HG03159 (cell line): ENCODE measurements around the gene GPATCH3.
"Not testable (repeated sequence)": the region's sequence is repeated elsewhere in the genome, so short reads cannot be mapped to it uniquely, and the experiment has no call there.

ENCODE experiments used
- ATAC-seq: cut with Tn5 transposase; IDR thresholded peaks from one replicate; pipeline ENCODE4 v1.9.1; 2021; ENCODE audit warnings: mild to moderate bottlenecking, moderate library complexity; ENCODE audit not compliant: unreplicated experiment

GPATCH3 gene

GRCh38 chr1:26848941-26849774 lies 51.1 kb downstream of the GPATCH3 start:
- no peak for ATAC-seq

DNA sequence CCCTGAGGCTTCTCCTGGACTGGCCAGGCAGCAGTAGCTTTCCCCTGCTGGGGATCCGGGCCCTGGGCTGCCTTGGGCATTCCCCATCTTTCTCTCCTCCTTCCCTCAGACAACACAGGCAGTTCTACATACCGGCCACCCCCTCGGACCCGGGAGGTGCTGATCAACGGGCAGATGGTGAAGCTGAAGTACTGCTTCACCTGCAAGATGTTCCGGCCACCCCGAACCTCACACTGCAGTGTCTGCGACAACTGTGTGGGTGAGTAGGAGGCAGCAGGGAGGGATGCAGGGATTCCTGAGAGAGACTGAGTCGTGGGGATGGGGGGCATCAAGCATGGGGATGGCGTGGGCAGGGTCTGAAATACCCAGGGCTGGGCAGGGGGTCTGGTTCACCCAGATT lies 51.8 kb downstream of the GPATCH3 start:
- no peak for ATAC-seq

GRCh38 chr1:26847826-26848225 lies 52.4 kb downstream of the GPATCH3 start:
- ATAC-seq: not testable (repeated sequence)

DNA sequence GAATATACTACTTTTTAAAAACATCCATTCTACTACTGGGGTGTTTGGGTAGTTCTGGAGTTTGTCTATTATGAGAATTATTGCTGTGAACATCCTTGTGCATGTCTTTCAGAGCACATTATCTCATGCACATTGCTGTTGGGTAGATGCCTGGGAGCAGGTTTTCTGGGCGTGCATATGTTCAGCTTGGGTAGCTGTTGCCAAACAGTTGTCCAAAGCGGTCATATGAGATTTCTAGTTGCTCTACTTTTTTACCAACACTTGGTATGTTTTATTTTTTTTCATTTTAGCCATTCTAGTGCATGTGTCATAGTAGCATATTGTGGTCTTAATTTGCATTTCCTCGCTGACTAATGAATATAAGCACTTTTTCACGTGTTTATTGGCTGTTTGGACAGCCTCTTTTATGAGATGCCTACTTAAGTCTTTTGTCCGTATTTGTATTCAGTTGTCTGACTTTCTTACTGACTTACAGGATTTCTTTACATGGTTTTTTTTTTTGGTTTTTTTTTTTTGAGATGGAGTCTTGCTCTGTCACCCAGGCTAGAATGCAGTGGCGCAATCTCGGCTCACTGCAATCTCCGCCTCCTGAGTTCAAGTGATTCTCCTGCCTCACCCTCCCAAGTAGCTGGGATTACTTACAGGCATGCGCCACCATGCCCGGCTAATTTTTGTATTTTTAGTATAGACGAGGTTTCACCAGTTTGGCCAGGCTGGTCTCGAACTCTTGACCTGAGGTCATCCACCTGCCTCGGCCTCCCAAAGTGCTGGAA lies 55.7 kb downstream of the GPATCH3 start:
- ATAC-seq: no peak
